Natural killer cell (primary cell): ENCODE data around the gene KLHL36. TPM values are rescaled to one million over a fixed set of nuclear protein-coding genes. Genes with fewer than 3 reads are reported as not detected.
A peak's percentile ranks its signal among the peaks of the same experiment; 100 is the strongest.

ENCODE experiments used
- ATAC-seq, 3 donors: fragments of 150-1000 bp in 2 of 3; fragments of 200-7000 bp in 1 of 3; cut with Tn5 transposase; 1 replicate in 1 of 3; 2 replicates in 2 of 3; pipeline ENCODE4 v1.10.0; 2021; ENCODE audit warnings: mild to moderate bottlenecking in 2 of 3, moderate library complexity in 2 of 3
- DNase-seq, 2 donors: peaks; one replicate each; pipeline versions ENCODE4 v3.0.0 to v3.0.0-alpha.2; 2013 to 2021; ENCODE audit warnings: mixed read lengths in 1 of 2
- H3K27ac ChIP-seq: one replicate; pipeline ENCODE4 v1.5.1; 2013; ENCODE audit warnings: mild to moderate bottlenecking, low read length
- H3K27me3 ChIP-seq: one replicate; pipeline ENCODE4 v1.6.1; 2013; ENCODE audit warnings: low read length; ENCODE audit not compliant: control insufficient read depth, insufficient read depth
- H3K36me3 ChIP-seq: one replicate; pipeline ENCODE4 v1.6.1; 2013; ENCODE audit warnings: low read length; ENCODE audit not compliant: control insufficient read depth, insufficient read depth
- H3K4me1 ChIP-seq: one replicate; pipeline ENCODE4 v1.6.1; 2013; ENCODE audit warnings: low read length; ENCODE audit not compliant: control insufficient read depth, insufficient read depth
- H3K4me3 ChIP-seq: one replicate; pipeline ENCODE4 v1.5.1; 2013; ENCODE audit warnings: low read length
- H3K9me3 ChIP-seq: one replicate; pipeline ENCODE4 v1.6.1; 2013; ENCODE audit warnings: low read length; ENCODE audit not compliant: control insufficient read depth, insufficient read depth
- H3K27ac Mint-ChIP-seq, 2 donors: one replicate each; pipeline ENCODE4 v1.8.0; 2022; ENCODE audit warnings: mild to moderate bottlenecking in 2 of 2, mixed read lengths in 2 of 2, moderate library complexity in 1 of 2
- H3K27me3 Mint-ChIP-seq, 2 donors: one replicate each; pipeline ENCODE4 v1.8.0; 2022; ENCODE audit warnings: low read depth in 2 of 2, mixed read lengths in 2 of 2
- H3K36me3 Mint-ChIP-seq: one replicate; pipeline ENCODE4 v1.8.0; 2022; ENCODE audit warnings: mixed read lengths
- H3K4me1 Mint-ChIP-seq, 2 donors: one replicate each; pipeline ENCODE4 v1.8.0; 2022; ENCODE audit warnings: mixed read lengths in 2 of 2
- H3K4me3 Mint-ChIP-seq: one replicate; pipeline ENCODE4 v1.8.0; 2022; ENCODE audit warnings: mild to moderate bottlenecking, moderate library complexity, mixed read lengths
- H3K9me3 Mint-ChIP-seq, 2 donors: one replicate each; pipeline ENCODE4 v1.8.0; 2022; ENCODE audit warnings: mixed read lengths in 2 of 2
- CTCF ChIP-seq: fragments of 200-600 bp; IDR thresholded peaks from one replicate; pipeline ENCODE4 v1.8.0; 2022; ENCODE audit warnings: antibody characterized with exemption
- WGBS: methylation state at CpG from one replicate; pipeline ENCODE4 v1.1.7; 2013; ENCODE audit warnings: missing lambda C conversion rate; ENCODE audit not compliant: insufficient coverage; 5-methylcytosine and 5-hydroxymethylcytosine counted together
- intact Hi-C: fragments of 100-400 bp; cut with micrococcal nuclease; formaldehyde crosslinking; loops from one replicate; pipeline ENCODE4 v1.14.2; 2022
- total RNA-seq, 4 donors: library from RNA; stranded (reverse); fragments of 120-200 nt in 1 of 4; gene quantifications; one replicate each; pipeline versions ENCODE4 v1.2.3 to v1.2.4, GENCODE V29; 2013 to 2022

Gene KLHL36
- total RNA-seq, 3 donors from 2014 or later (not counting 1 experiment from before 2014, with no cell fraction given): 47.2 to 62.3 (median 60.5) TPM

- Mint-ChIP-seq H3K27me3 (peaks cover 5 to 8% of the 10 kb centered on the region in 2 donors), H3K4me1 (no peaks in the 10 kb centered on the region), H3K27ac (no peak overlapping the region), H3K36me3 (no peaks in the 10 kb centered on the region), H3K9me3 (no peaks in the 10 kb centered on the region), H3K4me3 (no peak overlapping the region)
- no peak for TF ChIP-seq CTCF
- peaks cover 6% of the 10 kb centered on the region for H3K4me1 ChIP-seq
- H3K9me3 ChIP-seq: no peaks in the 10 kb centered on the region
- ATAC-seq (no peak), DNase-seq (no peak)
- no peak overlapping the region for H3K4me3 ChIP-seq
- no peaks in the 10 kb centered on the region for H3K27me3 ChIP-seq
- H3K27ac ChIP-seq: no peak overlapping the region
- no peaks in the 10 kb centered on the region for H3K36me3 ChIP-seq
- intact Hi-C loops: no loop called here
- 97% methylated on average over 2 of the region's 2 CpGs for WGBS
Measured at GRCh38 chr16:84694980-84695379, 46.7 kb downstream of the KLHL36 start.

- Histone ChIP-seq H3K4me3 (peak overlapping the region; percentile 89), H3K27ac (peak overlapping the region; percentile 40), H3K4me1 (peaks cover 10% of the 10 kb centered on the region), H3K9me3 (no peaks in the 10 kb centered on the region), H3K27me3 (no peaks in the 10 kb centered on the region), H3K36me3 (no peaks in the 10 kb centered on the region)
- TF ChIP-seq CTCF: no peak
- Mint-ChIP-seq H3K36me3 (no peaks in the 10 kb centered on the region), H3K27ac (peak overlapping the region; percentile 51 to 92), H3K4me1 (peaks cover 17 to 20% of the 10 kb centered on the region in 2 donors), H3K9me3 (no peaks in the 10 kb centered on the region), H3K27me3 (no peaks in the 10 kb centered on the region), H3K4me3 (peak overlapping the region; percentile 84)
- intact Hi-C loops: no loop called here
- DNase-seq: no peak
- ATAC-seq: peak in 1 of 3 donors; percentile 1
- WGBS: 26% methylated on average over 29 of the region's 29 CpGs
Measured at GRCh38 chr16:84699147-84699711, 50.9 kb downstream of the KLHL36 start.

- peak within 1 kb of the TSS; percentile 97 for H3K4me3 Mint-ChIP-seq
- H3K36me3 Mint-ChIP-seq: no peaks in the 10 kb centered on the region
- no peaks in the 10 kb centered on the region for H3K27me3 ChIP-seq
- under 1% methylated on average over 97 of the region's 97 CpGs for WGBS
- H3K9me3 Mint-ChIP-seq: no peaks in the 10 kb centered on the region
- DNase-seq (peak; percentile 87 to 95), ATAC-seq (peak; percentile 86 to 90 (median 87))
- peak within 1 kb of the TSS; percentile 89 for H3K4me3 ChIP-seq
- TF ChIP-seq CTCF: no peak
- H3K4me1 Mint-ChIP-seq: peaks cover 22 to 27% of the 10 kb centered on the region in 2 donors
- no peaks in the 10 kb centered on the region for H3K36me3 ChIP-seq
- H3K9me3 ChIP-seq: no peaks in the 10 kb centered on the region
- peak within 1 kb of the TSS; percentile 81 for H3K27ac ChIP-seq
- peak within 1 kb of the TSS; percentile 88 to 92 for H3K27ac Mint-ChIP-seq
- intact Hi-C loops: loop anchor here (1.0 kb wide), 1 partner anchor 30 kb away; no protein-coding TSS in a partner anchor
- H3K4me1 ChIP-seq: peaks cover 10% of the 10 kb centered on the region
- no peaks in the 10 kb centered on the region for H3K27me3 Mint-ChIP-seq
Measured at GRCh38 chr16:84699712-84700445, 51.6 kb downstream of the KLHL36 start, which contains the start of gene USP10. USP10 (plus strand) TSS chr16:84700000; CDS start chr16:84700091, 91 bp downstream.
